Memory B cell (primary cell): ENCODE measurements around the gene SLC38A3.

Experiments
- ATAC-seq: fragments of 150-1000 bp; cut with Tn5 transposase; 2 replicates; pipeline ENCODE4 v1.10.0; 2021; ENCODE audit warnings: low read depth, mild to moderate bottlenecking, moderate library complexity
- DNase-seq, 2 donors: peaks; one replicate each; pipeline ENCODE4 v3.0.0; 2022; ENCODE audit warnings: low spot score in 2 of 2
- H3K27ac Mint-ChIP-seq: one replicate; pipeline ENCODE4 v1.8.0; 2022; ENCODE audit warnings: mild to moderate bottlenecking, moderate library complexity, mixed read lengths
- H3K27me3 Mint-ChIP-seq: one replicate; pipeline ENCODE4 v1.8.0; 2022; ENCODE audit warnings: mixed read lengths
- H3K36me3 Mint-ChIP-seq: one replicate; pipeline ENCODE4 v1.8.0; 2022; ENCODE audit warnings: mild to moderate bottlenecking, mixed read lengths
- H3K4me1 Mint-ChIP-seq: one replicate; pipeline ENCODE4 v1.8.0; 2022; ENCODE audit warnings: mixed read lengths
- H3K4me3 Mint-ChIP-seq: one replicate; pipeline ENCODE4 v1.8.0; 2022; ENCODE audit warnings: mild to moderate bottlenecking, moderate library complexity, mixed read lengths
- H3K9me3 Mint-ChIP-seq: one replicate; pipeline ENCODE4 v1.8.0; 2022; ENCODE audit warnings: mixed read lengths

The SLC38A3 gene

DNA sequence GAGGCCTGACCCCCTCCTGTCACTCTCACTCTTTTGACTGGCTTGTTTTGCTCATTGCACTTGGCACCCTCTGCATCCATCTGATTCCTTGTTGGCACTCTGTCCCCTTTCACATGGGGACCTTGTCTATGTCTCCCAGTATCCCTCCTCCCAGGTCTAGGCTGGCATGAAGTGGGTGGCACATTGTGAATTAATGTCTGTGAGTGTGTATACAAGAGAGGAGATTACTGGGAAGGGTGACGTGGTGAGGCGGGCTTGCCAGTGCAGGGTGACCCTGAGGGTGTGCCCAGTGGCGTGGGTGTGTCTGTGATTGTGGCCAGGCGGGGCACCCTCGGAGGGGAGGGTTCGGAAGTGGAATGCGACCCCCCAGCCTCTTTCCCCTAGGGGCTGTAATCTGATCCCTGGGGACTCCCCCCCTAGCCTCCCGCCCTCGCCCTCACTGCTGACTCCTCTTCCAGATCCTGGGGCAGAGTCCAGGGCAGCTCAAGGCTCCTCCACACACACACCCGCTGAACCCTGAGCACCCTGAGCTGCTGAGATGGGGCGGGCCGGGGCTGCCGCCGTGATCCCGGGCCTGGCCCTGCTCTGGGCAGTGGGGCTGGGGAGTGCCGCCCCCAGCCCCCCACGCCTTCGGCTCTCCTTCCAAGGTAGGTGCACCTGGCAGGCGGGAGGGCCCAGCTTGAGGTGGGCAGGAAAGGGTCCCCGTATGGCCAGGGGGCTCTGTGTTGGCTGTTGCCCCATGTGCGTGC is 63.8 kb downstream of the SLC38A3 start, which contains the start of gene SEMA3B:
SEMA3B (plus strand) TSS at position 445 of the 749 bp plus-strand sequence; CDS start at position 539, 94 bp downstream.
- Mint-ChIP-seq H3K9me3 (no peaks in the 10 kb centered on the region), H3K27ac (no peak within 1 kb of the TSS), H3K27me3 (peaks cover 11% of the 10 kb centered on the region)

DNA sequence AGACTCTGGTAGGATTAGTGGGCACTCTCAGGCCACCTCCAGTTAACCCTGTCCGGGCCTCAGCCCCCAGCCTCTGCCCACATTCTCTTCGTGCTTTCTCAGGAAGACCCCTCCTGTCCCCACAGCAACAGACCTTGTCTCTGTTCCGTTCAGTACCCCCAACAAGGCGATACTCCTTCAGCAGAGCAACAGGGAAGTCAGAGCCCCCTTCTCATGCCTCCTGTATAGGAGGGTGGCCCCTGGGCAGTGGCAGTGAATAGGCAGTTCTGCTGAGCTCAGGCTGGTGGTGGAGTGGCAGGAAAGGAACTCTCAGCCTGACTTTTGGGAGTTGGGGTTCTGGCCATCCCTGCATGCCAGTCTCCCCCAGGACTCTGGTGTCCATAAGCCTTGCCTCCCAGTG is 64.4 kb downstream of the SLC38A3 start:
- H3K36me3 Mint-ChIP-seq: no peaks in the 10 kb centered on the region
- no peaks in the 10 kb centered on the region for H3K9me3 Mint-ChIP-seq
- no peak overlapping the region for H3K4me3 Mint-ChIP-seq
- H3K27ac Mint-ChIP-seq: no peak overlapping the region
- ATAC-seq (no peak), DNase-seq (no peak)
- peaks cover 12% of the 10 kb centered on the region for H3K4me1 Mint-ChIP-seq
- H3K27me3 Mint-ChIP-seq: peaks cover 15% of the 10 kb centered on the region

More for the DNA sequence above, 63.8 kb downstream of the SLC38A3 start, which contains the start of gene SEMA3B:
- Mint-ChIP-seq H3K36me3 (no peaks in the 10 kb centered on the region), H3K4me1 (peaks cover 7% of the 10 kb centered on the region), H3K4me3 (no peak within 1 kb of the TSS)
- ATAC-seq: no peak
- DNase-seq: no peak

DNA sequence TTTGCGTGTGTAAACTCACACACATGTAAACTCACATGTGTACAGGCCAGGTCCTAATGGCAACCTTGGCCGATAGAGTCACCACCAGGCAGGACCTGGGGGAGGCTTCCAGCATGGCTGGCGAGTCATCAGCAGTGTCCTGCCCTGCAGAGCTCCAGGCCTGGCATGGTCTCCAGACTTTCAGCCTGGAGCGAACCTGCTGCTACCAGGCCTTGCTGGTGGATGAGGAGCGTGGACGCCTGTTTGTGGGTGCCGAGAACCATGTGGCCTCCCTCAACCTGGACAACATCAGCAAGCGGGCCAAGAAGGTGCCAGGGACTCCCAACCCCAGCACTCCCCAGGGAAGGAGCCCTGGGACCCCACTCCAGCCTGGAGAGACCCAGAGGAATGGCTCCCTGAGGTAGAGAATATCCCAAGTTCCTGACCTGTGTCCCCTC is 64.9 kb downstream of the SLC38A3 start:
- DNase-seq (no peak), ATAC-seq (no peak)
- Mint-ChIP-seq H3K4me1 (peaks cover 14% of the 10 kb centered on the region), H3K36me3 (no peaks in the 10 kb centered on the region), H3K27me3 (peaks cover 17% of the 10 kb centered on the region), H3K4me3 (no peak overlapping the region), H3K9me3 (no peaks in the 10 kb centered on the region), H3K27ac (no peak overlapping the region)

DNA sequence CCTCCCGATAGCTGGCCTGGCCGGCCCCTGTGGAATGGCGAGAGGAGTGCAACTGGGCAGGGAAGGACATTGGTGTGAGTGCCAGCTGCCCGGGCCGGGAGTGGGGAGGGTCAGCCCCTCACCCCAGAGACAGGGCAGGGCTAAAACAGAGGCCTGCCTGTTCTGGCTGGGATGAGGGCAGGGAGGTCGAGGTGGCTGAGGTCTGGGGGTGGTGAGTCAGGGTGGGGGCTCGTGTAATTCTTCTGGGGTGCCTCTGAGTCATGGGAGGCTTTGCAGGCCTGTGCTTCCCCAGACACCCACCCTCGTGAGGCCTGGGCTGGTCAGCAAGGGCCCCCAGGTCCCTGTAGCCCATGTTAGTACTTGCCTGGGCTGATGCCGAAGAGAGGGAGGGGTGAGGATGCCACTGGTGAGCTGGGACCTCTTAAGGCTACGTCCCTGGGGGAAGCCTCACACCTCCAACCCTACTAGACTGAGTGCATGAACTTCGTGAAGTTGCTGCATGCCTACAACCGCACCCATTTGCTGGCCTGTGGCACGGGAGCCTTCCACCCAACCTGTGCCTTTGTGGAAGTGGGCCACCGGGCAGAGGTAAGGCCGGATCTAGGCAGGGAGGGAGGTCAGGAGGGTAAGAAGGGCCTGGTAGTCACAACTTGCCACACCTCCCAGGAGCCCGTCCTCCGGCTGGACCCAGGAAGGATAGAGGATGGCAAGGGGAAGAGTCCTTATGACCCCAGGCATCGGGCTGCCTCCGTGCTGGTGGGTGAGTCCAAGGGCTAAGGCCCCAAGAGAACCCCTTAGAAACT is 65.6 kb downstream of the SLC38A3 start:
- Mint-ChIP-seq H3K27me3 (peaks cover 20% of the 10 kb centered on the region), H3K4me1 (peaks cover 17% of the 10 kb centered on the region), H3K27ac (no peak overlapping the region), H3K36me3 (no peaks in the 10 kb centered on the region), H3K9me3 (no peaks in the 10 kb centered on the region), H3K4me3 (no peak overlapping the region)
- ATAC-seq (no peak), DNase-seq (no peak)
